ENCODE data around the gene CFAP46.

DNA sequence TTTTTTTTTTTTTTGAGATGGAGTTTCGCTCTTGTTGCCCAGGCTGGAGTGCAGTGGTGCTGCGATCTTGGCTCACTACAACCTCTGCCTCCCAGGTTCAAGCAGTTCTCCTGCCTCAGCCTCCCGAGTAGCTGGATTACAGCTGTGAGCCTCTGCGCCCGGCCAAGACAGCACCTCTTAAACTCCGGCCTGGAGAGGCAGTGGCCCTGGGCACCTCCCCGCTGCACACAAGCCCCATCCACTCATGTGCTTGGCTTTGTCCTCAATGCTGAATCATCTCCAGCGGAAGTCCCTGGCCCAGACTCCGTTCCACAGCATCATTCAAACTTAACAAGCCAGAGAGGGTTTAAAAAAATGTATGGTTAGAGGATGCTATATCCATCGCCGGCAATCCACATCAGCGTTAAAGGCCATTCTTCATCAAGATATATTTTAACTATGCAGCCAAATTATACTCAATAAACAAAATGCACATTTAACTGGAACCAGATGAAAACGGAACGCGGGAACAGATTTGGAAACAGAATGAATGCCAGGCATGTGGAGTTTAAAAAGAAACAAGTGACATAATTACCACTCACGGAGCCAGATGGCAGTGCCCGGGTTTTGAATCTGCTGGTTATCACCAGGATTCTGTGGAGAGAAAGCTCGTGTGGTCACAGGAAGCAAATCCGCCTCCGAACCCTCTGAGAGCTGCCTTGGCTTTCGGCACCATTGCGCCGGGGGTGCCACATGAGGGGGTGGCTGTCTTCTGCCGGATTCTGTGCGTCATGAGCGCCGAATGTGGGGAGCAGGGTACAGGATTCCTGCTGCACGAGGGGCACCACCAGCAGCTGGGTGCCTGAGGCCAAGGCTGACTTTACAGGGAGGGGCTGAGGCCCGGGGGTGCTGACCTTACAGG is 45.6 kb upstream of the CFAP46 start:
- TF ChIP-seq POLR2AphosphoS5 (IDR thresholded peaks at IDR 0.05; ENCODE audit: low read depth, low read length) (no peak), TAF1 (IDR thresholded peaks at IDR 0.05; ENCODE audit: borderline replicate concordance, insufficient read depth, low read length) (no peak), SIN3A (IDR thresholded peaks at IDR 0.05; ENCODE audit: borderline replicate concordance, insufficient read depth, low read length) (no peak), FOXP2 (optimal IDR thresholded peaks at IDR 0.05; ENCODE audit: borderline replicate concordance, extremely low read depth, extremely low read length, insufficient read depth) (no peak)
- TF ChIP-seq, protein P1, sequence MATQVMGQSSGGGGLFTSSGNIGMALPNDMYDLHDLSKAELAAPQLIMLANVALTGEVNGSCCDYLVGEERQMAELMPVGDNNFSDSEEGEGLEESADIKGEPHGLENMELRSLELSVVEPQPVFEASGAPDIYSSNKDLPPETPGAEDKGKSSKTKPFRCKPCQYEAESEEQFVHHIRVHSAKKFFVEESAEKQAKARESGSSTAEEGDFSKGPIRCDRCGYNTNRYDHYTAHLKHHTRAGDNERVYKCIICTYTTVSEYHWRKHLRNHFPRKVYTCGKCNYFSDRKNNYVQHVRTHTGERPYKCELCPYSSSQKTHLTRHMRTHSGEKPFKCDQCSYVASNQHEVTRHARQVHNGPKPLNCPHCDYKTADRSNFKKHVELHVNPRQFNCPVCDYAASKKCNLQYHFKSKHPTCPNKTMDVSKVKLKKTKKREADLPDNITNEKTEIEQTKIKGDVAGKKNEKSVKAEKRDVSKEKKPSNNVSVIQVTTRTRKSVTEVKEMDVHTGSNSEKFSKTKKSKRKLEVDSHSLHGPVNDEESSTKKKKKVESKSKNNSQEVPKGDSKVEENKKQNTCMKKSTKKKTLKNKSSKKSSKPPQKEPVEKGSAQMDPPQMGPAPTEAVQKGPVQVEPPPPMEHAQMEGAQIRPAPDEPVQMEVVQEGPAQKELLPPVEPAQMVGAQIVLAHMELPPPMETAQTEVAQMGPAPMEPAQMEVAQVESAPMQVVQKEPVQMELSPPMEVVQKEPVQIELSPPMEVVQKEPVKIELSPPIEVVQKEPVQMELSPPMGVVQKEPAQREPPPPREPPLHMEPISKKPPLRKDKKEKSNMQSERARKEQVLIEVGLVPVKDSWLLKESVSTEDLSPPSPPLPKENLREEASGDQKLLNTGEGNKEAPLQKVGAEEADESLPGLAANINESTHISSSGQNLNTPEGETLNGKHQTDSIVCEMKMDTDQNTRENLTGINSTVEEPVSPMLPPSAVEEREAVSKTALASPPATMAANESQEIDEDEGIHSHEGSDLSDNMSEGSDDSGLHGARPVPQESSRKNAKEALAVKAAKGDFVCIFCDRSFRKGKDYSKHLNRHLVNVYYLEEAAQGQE (IDR thresholded peaks at IDR 0.05; ENCODE audit: insufficient read depth in 1 of 2, low read depth in 2 of 2, low read length in 2 of 2), result no peak
